HuH-7 (cell line): ENCODE results near the gene MYMX.
A peak's percentile ranks its signal among the peaks of the same experiment; 100 is the strongest.

Experiments
- DNase-seq: peaks from one replicate; pipeline ENCODE4 v3.0.0; 2011; ENCODE audit warnings: low spot score

MYMX gene

DNA sequence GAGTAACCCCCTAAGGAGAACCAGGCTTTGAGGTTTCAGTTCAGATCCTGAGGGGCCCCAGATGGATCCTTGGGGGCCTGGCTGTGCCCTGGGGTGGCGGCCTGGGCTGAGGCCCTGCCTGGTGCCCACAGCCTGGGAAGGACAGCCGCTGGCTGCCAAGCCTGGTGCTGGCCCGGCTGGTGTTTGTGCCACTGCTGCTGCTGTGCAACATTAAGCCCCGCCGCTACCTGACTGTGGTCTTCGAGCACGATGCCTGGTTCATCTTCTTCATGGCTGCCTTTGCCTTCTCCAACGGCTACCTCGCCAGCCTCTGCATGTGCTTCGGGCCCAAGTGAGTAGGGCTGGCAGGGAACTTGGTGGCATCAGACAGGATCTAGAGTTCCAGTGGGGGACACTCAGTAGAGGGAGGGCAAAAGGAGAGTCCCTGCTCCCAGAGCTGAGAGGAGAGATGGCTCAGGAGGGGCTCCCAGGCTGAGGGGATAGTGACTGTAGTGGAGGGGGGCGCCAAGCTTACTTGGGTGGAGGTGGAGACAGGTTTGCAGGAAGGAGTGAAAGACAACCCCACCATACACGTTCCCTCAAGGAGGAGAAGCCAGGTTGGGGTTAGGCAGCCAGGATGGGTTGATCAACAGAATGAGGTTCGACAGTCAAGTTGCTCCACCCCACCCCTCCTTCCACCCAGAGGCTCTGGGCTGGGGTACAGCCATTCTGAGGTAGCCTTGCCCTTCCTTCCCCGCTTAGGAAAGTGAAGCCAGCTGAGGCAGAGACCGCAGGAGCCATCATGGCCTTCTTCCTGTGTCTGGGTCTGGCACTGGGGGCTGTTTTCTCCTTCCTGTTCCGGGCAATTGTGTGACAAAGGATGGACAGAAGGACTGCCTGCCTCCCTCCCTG lies 16.2 kb downstream of the MYMX start:
- no peak for DNase-seq

DNA sequence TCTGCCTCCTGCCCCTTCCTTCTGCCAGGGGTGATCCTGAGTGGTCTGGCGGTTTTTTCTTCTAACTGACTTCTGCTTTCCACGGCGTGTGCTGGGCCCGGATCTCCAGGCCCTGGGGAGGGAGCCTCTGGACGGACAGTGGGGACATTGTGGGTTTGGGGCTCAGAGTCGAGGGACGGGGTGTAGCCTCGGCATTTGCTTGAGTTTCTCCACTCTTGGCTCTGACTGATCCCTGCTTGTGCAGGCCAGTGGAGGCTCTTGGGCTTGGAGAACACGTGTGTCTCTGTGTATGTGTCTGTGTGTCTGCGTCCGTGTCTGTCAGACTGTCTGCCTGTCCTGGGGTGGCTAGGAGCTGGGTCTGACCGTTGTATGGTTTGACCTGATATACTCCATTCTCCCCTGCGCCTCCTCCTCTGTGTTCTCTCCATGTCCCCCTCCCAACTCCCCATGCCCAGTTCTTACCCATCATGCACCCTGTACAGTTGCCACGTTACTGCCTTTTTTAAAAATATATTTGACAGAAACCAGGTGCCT lies 16.9 kb downstream of the MYMX start:
- no peak for DNase-seq

GRCh38 chr6:44234101-44235025 lies 17.6 kb downstream of the MYMX start:
- no peak for DNase-seq

- no peak for DNase-seq
These were observed 18.5 kb downstream of the MYMX start for GRCh38 chr6:44235269-44235668.

DNA sequence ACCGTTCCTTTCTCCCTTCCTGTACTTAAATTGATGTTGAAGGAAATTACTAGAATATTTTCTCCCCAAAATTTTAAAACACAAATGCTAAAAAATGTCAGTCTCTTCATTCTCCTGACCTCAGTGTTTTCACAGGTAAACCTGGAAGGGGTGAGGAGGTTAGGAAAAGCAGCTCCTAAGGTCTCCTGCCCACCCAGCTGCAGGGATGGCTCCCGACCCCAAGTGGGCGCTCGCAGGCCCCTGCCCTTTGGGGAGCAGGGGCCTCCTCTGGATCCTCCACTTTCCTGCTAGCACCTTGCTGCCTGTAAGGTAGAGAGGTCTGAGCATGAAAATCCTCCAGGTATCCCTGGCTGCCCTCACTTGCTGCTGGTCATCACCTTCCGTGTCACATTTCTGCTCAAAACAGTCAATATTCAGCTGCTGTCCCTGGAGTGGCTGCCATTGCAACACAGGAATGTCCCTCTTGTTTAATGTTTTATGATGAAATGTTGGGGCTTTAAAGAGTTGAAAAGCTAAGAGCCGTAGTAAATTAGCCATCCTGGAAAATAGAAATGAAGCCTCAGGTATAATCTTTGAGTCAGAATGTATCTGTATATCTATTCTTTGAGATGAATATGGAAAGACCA lies 19.3 kb downstream of the MYMX start:
- no peak for DNase-seq

- DNase-seq = peak; percentile 92
These were observed 20.5 kb downstream of the MYMX start for GRCh38 chr6:44237021-44237812.

- DNase-seq = peak; percentile 81
These were observed 21.2 kb downstream of the MYMX start for GRCh38 chr6:44237813-44238433.

GRCh38 chr6:44238687-44239350 lies 22.1 kb downstream of the MYMX start:
- no peak for DNase-seq

GRCh38 chr6:44243345-44243744 lies 26.6 kb downstream of the MYMX start:
- no peak for DNase-seq

- no peak for DNase-seq
These were observed 28.7 kb downstream of the MYMX start for GRCh38 chr6:44245391-44245911.

GRCh38 chr6:44245912-44246662 lies 29.4 kb downstream of the MYMX start:
- peak; percentile 84 for DNase-seq

GRCh38 chr6:44246663-44247337 lies 30.1 kb downstream of the MYMX start, which contains the start of gene HSP90AB1:
Gene HSP90AB1 (plus strand): TSS chr6:44247101. CDS start chr6:44248630, 1,529 bp downstream.
- DNase-seq = peak; percentile 92

DNA sequence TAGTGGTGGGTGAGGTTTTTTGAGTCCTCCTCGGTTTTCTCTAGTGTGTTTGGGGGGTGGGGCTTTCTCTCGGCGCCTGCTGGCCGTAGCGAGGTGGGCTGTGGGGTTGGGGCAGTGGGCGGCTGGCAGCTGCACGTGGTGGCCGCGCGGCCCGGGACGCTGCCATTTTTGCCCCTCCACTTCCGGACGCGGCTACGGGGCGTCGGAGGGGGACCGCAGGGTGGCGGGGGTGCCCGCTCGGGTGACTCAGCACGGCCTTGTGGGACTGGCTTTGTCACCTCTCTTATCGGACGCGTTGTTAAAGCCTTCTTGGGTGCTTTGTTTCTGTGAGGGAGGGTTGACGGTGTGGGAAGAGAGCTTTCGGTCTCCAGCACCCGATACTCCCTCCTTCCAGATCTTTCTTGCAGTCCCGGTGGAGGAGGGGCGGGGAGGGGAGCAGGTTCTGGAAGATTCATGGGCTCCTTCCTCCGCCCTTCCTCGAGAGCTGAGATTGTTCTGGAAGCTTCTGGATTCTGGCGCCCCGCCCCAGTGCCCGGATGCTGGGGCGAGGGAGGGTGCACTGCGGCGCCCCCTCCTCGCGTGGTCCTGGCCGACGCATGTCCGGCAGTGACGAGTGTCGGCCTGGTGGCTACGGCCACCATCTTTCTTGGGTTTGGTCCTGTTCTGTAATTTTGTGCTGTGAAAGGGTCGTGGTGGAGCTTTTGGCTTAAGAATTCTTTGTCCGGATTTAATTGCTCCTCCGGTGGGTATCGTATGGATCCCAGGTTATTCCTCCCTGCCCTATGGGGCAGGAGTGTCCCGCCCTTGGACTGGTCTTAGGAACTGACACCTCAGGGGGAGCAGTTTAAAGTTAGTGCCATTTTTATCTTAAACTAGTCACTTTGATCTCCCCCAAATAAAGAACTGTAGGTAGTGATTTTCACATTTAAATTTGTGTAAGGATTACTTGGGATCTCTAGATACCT lies 30.9 kb downstream of the MYMX start:
- no peak for DNase-seq

- no peak for DNase-seq
These were observed 31.9 kb downstream of the MYMX start for GRCh38 chr6:44248579-44248978.

DNA sequence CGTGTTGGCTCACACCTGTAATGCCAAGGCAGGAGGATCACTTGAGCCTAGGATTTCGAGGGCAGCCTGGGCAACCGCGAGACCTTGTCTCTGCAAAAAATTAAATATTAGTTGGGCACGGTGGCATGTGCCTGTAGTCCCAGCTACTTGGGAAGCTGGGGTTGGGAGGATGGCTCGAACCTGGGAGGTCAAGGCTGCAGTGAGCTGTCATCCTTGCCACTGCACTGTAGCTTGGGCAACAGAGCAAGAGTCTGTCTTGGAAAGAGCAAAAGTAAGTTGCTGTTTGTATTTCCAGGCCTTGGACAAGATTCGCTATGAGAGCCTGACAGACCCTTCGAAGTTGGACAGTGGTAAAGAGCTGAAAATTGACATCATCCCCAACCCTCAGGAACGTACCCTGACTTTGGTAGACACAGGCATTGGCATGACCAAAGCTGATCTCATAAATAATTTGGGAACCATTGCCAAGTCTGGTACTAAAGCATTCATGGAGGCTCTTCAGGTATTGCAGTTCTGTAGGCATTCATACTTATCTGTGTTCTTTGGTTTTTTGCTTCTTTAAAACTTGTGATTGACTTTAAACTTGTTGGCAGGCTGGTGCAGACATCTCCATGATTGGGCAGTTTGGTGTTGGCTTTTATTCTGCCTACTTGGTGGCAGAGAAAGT lies 32.5 kb downstream of the MYMX start:
- DNase-seq = no peak

GRCh38 chr6:44250067-44250717 lies 33.5 kb downstream of the MYMX start:
- no peak for DNase-seq
